Stimulated activated CD4-positive, alpha-beta T cell treated with anti-CD3 and anti-CD28 coated beads, TNF-alpha, amount 100 ng/mL, for 24 hours (primary cell): Measurements from ENCODE around the gene NHLH1.
"Not testable (repeated sequence)": the region's sequence is repeated elsewhere in the genome, so short reads cannot be mapped to it uniquely, and the experiment has no call there.

ENCODE experiments used
- DNase-seq, 3 experiments: peaks; one replicate each; pipeline ENCODE4 v3.0.0-alpha.2; 2020; ENCODE audit warnings: low read depth in 3 of 3

The NHLH1 gene

GRCh38 chr1:160377585-160378206 lies 10.8 kb downstream of the NHLH1 start:
- no peak for DNase-seq

- not testable (repeated sequence) for DNase-seq
Observed at GRCh38 chr1:160384812-160385211, 17.9 kb downstream of the NHLH1 start.

GRCh38 chr1:160388406-160388805 lies 21.5 kb downstream of the NHLH1 start:
- not testable (repeated sequence) for DNase-seq

- DNase-seq = no peak
Observed at GRCh38 chr1:160394673-160395072, 27.8 kb downstream of the NHLH1 start.

GRCh38 chr1:160397651-160398050 lies 30.8 kb downstream of the NHLH1 start:
- DNase-seq = no peak

- DNase-seq = no peak
Observed at GRCh38 chr1:160398823-160399222, 32.0 kb downstream of the NHLH1 start.

- DNase-seq = no peak
Observed at GRCh38 chr1:160399544-160400222, 32.8 kb downstream of the NHLH1 start.

- DNase-seq = peak in 1 of 3 experiments; percentile 45
Observed at GRCh38 chr1:160400223-160400645, 33.4 kb downstream of the NHLH1 start, which contains the start of gene VANGL2. TSS of gene VANGL2 (plus strand) at chr1:160400564. CDS start at chr1:160415838, 15,274 bp downstream.

GRCh38 chr1:160400646-160401486 lies 34.0 kb downstream of the NHLH1 start:
- no peak for DNase-seq

GRCh38 chr1:160401487-160401805 lies 34.6 kb downstream of the NHLH1 start:
- no peak for DNase-seq

GRCh38 chr1:160402001-160402795 lies 35.3 kb downstream of the NHLH1 start:
- DNase-seq = no peak

GRCh38 chr1:160403244-160403643 lies 36.4 kb downstream of the NHLH1 start:
- no peak for DNase-seq

- DNase-seq = no peak
Observed at GRCh38 chr1:160404094-160404493, 37.2 kb downstream of the NHLH1 start.

- no peak for DNase-seq
Observed at GRCh38 chr1:160405331-160405877, 38.5 kb downstream of the NHLH1 start.

- DNase-seq = no peak
Observed at GRCh38 chr1:160406131-160406968, 39.5 kb downstream of the NHLH1 start.

GRCh38 chr1:160407839-160408801 lies 41.2 kb downstream of the NHLH1 start:
- DNase-seq = no peak

- no peak for DNase-seq
Observed at GRCh38 chr1:160408864-160409263, 42.0 kb downstream of the NHLH1 start.

GRCh38 chr1:160409486-160409885 lies 42.6 kb downstream of the NHLH1 start:
- no peak for DNase-seq

- no peak for DNase-seq
Observed at GRCh38 chr1:160410406-160411005, 43.6 kb downstream of the NHLH1 start.
